HFFc6 (cell line): ENCODE results near the gene CGNL1. TPM values are rescaled to one million over a fixed set of nuclear protein-coding genes. Genes with fewer than 3 reads are reported as not detected.
A peak's percentile ranks its signal among the peaks of the same experiment; 100 is the strongest.

Source experiments
- DNase-seq: peaks from one replicate; pipeline ENCODE4 v3.0.0-alpha.2; 2018
- H3K27ac Mint-ChIP-seq: 2 replicates; pipeline ENCODE4 v1.8.0; 2020; ENCODE audit warnings: mild to moderate bottlenecking, mixed read lengths
- H3K27me3 Mint-ChIP-seq: 2 replicates; pipeline ENCODE4 v1.8.0; 2021; ENCODE audit warnings: mild to moderate bottlenecking, moderate library complexity, mixed read lengths; ENCODE audit not compliant: insufficient read depth
- H3K36me3 Mint-ChIP-seq: 2 replicates; pipeline ENCODE4 v1.8.0; 2021; ENCODE audit warnings: low read depth, mixed read lengths
- H3K4me1 Mint-ChIP-seq: 2 replicates; pipeline ENCODE4 v1.8.0; 2020; ENCODE audit warnings: low read depth, mixed read lengths
- H3K4me3 Mint-ChIP-seq: 2 replicates; pipeline ENCODE4 v1.8.0; 2020; ENCODE audit warnings: mild to moderate bottlenecking, moderate library complexity, mixed read lengths
- H3K9me3 Mint-ChIP-seq: 2 replicates; pipeline ENCODE4 v1.8.0; 2020; ENCODE audit warnings: mild to moderate bottlenecking, mixed read lengths
- total RNA-seq, 6 experiments: library from RNA; stranded (reverse); fragmentation: NEBNext Ultra II Directional; extraction: Animal tissue kit (Norgen Biotek cat#: 25700); gene quantifications; 2 replicates in 1 of 6; 3 replicates in 5 of 6; pipeline ENCODE4 v1.2.3, GENCODE V29; 2021
- TF ChIP-seq, protein P1 (sequence below): fragments of 200-600 bp; sonication (generic); IDR thresholded peaks from 2 replicates; pipeline ENCODE4 v1.5.0; 2021; ENCODE audit warnings: antibody characterized with exemption, mild to moderate bottlenecking

CGNL1 gene
- total RNA-seq, 6 experiments from 2014 or later = 0.05 to 0.20 (median 0.10) TPM; not detected in 2

DNA sequence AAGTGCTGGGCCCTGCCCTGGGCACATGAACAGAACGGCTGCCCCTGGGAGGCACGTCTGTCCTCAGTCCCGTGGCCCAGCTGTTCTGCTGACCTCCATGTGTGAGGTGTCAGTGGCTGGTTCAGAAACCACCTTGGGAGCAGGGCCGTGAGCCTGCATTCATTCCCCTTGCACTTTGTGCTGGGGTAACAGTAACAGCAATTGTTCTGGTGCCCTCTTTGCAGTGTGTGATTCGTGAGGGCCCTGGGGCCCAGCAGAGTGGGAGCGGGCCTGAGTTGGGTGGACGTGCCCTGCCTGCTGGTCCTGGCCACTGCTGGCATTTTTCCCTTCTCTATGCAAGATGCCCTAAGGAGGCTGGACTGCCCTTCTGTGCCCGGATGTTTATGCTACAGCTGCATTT is 165.0 kb downstream of the CGNL1 start:
- Mint-ChIP-seq H3K4me1 (peaks cover 10% of the 10 kb centered on the region), H3K27ac (no peak overlapping the region), H3K27me3 (peaks cover 24% of the 10 kb centered on the region), H3K36me3 (no peaks in the 10 kb centered on the region), H3K9me3 (no peaks in the 10 kb centered on the region; the same call in 1 of the 2 replicates), H3K4me3 (no peak overlapping the region)
- TF ChIP-seq, protein P1, sequence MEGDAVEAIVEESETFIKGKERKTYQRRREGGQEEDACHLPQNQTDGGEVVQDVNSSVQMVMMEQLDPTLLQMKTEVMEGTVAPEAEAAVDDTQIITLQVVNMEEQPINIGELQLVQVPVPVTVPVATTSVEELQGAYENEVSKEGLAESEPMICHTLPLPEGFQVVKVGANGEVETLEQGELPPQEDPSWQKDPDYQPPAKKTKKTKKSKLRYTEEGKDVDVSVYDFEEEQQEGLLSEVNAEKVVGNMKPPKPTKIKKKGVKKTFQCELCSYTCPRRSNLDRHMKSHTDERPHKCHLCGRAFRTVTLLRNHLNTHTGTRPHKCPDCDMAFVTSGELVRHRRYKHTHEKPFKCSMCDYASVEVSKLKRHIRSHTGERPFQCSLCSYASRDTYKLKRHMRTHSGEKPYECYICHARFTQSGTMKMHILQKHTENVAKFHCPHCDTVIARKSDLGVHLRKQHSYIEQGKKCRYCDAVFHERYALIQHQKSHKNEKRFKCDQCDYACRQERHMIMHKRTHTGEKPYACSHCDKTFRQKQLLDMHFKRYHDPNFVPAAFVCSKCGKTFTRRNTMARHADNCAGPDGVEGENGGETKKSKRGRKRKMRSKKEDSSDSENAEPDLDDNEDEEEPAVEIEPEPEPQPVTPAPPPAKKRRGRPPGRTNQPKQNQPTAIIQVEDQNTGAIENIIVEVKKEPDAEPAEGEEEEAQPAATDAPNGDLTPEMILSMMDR = no peak
- no peak for DNase-seq

DNA sequence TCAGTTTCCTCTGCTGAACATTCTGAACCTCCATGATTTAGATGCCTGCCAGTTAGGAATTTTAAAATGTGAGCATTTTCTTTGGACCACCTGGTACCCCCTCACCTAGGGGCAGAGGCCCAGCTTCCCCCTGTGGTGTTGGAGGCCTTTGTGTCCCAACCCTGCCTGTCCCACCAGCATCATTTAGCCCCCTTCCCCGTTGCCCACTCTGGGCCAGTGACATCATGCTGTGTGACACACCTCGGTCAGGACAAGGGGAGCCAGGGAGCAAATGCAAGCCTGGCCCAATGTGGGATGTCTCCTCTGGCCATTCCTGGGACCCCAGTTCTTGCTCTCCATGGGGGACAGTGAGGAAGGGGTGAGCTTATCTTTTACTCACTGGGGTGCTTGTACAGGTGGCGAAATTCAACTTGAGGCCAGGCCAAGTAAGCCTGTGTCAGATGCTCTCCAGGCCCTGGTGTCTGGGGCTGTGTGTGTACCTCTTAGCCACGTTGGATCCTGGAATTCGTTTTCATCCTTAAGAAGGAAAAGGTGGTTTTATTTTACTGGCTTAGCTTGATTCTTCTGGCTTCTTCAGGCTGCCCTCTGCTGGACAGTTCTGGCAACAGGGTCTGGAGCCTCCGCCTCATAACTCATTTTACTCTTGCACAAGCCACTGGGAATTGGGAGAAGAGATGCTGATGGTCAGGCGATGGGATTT is 165.7 kb downstream of the CGNL1 start:
- Mint-ChIP-seq H3K9me3 (no peaks in the 10 kb centered on the region), H3K27me3 (peaks cover 25% of the 10 kb centered on the region), H3K36me3 (no peaks in the 10 kb centered on the region), H3K27ac (no peak overlapping the region), H3K4me1 (peaks cover 6% of the 10 kb centered on the region), H3K4me3 (no peak overlapping the region)
- peak; percentile 71 for DNase-seq
- TF ChIP-seq, protein P1 = peak; percentile 90

DNA sequence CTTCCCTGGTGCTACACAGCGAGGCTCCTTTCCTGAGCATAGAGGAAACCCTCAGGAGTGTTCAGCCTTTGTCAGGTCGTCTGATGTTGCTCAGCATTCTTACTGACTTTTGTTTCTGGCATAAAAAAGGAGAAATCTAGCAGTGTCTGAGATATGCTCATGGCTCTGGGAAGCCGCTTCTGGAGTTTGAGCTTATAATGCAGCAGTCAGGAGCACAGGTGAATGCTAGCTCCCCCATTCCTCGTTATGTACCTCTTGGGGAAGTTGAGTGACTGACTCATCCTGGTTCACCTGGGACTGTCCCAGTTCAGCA is 166.2 kb downstream of the CGNL1 start:
- peaks cover 25% of the 10 kb centered on the region for H3K27me3 Mint-ChIP-seq
- TF ChIP-seq, protein P1 = peak; percentile 52
- H3K4me1 Mint-ChIP-seq = peaks cover 1% of the 10 kb centered on the region
- H3K9me3 Mint-ChIP-seq = no peaks in the 10 kb centered on the region
- no peaks in the 10 kb centered on the region for H3K36me3 Mint-ChIP-seq
- H3K4me3 Mint-ChIP-seq = no peak overlapping the region
- DNase-seq = no peak
- H3K27ac Mint-ChIP-seq = no peak overlapping the region

DNA sequence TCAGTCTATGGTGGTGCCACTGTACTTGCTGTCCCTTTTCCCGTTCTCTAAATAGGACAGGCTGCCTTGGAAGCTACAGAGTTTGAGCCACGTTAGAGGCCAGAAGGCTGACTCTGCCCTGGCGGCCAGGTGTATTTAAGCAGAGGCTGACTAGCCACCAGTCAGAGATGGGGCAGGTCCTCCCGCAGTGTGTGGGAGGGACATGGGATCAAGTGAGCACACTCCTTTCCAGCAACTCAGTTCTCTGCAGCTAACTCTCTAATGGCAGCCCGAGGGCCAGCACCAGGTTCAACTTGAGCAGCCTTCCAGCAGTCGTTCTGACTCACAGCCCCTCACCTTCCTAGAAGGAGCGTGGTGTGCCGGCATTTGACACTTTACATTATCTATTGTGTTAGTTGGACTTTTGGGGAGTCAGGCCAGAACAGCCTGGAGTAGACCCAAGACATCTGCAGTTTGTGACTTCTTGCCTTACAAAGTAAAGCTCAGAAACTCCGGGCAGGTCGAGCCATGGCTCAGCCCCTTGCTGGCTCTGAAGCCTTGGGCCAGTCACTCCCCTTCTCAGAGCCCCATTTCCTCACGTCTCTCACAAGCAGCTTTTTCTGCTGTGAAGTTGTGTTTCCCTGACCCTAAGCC is 168.7 kb downstream of the CGNL1 start:
- H3K36me3 Mint-ChIP-seq = no peaks in the 10 kb centered on the region

DNA sequence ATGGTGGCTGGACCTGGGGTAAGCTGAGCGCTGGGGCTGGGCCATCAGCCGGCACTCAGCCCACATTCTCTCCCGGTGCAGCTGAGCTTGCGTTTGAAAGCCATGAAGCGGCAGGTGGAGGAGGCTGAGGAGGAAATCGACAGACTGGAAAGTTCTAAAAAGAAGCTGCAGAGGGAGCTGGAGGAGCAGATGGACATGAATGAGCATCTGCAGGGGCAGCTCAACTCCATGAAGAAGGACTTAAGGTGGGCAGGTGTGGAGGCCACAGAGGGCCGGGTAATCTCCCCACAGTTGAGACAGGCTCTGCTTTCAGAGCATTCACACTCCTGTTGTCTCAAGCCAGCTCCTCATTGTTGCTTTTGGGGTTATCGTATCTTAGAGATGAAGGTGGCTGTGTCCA is 169.7 kb downstream of the CGNL1 start:
- Mint-ChIP-seq H3K36me3 (no peaks in the 10 kb centered on the region), H3K27ac (no peak overlapping the region), H3K4me3 (no peak overlapping the region), H3K4me1 (peaks cover 7% of the 10 kb centered on the region), H3K9me3 (no peaks in the 10 kb centered on the region), H3K27me3 (peaks cover 18% of the 10 kb centered on the region)
- TF ChIP-seq, protein P1 = no peak
- DNase-seq = no peak

More for the DNA sequence above, 168.7 kb downstream of the CGNL1 start:
- H3K9me3 Mint-ChIP-seq = no peaks in the 10 kb centered on the region
- peaks cover 18% of the 10 kb centered on the region for H3K27me3 Mint-ChIP-seq
- no peak overlapping the region for H3K27ac Mint-ChIP-seq
- H3K4me1 Mint-ChIP-seq = no peaks in the 10 kb centered on the region
- TF ChIP-seq, protein P1 = no peak
- DNase-seq = no peak
- H3K4me3 Mint-ChIP-seq = no peak overlapping the region
